ENCODE data around the gene BHLHE23.

GRCh38 chr20:63014710-63015109, 7.9 kb upstream of the BHLHE23 start:
- TF ChIP-seq CTCF (IDR thresholded peaks at IDR 0.05) (no peak), POLR2A (IDR thresholded peaks at IDR 0.05) (no peak)

Measured in thyroid gland (tissue), 4 donors.